ENCODE results near the gene CBX2. TPM values are rescaled to one million over a fixed set of nuclear protein-coding genes. Genes with fewer than 3 reads are reported as not detected.
"Not testable (repeated sequence)": the region's sequence is repeated elsewhere in the genome, so short reads cannot be mapped to it uniquely, and the experiment has no call there.

CBX2 gene
- total RNA-seq, 1 donor from 2014 or later: 19.9 TPM

DNA sequence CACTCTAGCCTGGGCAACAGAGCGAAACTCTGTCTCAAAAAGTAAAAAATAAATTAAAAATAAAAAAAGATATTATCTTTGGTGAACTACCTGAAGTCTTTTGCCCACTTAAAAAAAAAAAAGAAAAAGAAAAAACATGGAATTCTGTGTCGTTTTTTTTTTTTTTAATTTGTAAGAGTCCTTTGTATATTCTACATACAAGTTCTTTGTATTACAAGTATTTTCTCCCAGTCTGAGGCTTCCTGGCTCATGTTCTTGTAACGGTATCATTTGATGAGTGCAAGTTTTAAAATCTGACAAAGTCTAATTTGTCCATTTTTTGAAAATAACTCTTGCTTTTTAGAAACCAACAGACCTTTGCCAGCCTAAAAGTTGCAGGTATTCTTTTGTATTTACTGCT, 12.2 kb upstream of the CBX2 start:
- DNase-seq (ENCODE audit: extremely low read depth, low read depth, low spot score): no peak

DNA sequence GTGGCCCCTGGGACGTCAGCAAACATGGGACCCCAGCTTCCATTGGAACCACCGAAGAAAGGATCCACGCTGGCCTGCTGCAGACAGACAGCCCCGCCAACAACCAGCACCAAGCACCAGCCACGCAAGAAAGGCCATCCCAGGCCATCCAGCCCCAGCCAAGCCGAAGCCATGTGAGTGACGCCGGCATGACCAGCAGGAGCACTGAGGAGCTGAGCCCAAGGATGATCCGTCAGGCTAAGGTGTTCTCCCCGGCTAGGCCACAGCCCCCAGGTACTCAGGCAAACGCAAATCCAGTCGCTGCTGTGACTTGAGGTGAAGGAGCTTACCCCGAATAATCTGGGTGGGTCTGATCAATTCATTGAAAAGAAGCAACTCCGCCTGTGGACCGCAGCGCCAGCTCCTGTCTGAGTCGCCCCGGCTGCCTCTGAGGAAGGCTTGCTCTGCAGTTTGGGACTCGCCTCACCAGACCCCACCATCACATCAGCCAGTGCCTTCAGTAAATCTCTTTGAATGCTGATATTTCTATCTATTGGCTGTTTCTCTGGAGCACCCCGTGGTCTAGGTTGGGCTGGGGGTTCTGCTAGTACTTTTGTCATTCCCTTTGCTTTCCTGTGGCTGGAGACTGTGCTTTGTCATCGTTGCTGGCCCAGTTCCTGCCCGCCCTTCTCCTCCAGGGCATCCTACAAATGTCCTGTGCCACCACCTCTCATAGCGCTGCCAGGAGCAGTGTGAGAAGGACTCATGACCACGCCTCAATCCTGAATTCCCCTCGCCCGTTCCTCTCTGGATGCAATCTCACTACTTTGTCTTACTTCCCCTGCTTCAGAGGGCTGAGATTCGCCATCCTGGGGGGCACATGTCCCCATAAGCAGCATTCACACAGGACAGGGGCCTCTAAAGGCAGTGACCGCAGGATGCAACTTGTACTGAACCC, 8.1 kb upstream of the CBX2 start:
- DNase-seq (ENCODE audit: extremely low read depth, low read depth, low spot score): no peak

DNA sequence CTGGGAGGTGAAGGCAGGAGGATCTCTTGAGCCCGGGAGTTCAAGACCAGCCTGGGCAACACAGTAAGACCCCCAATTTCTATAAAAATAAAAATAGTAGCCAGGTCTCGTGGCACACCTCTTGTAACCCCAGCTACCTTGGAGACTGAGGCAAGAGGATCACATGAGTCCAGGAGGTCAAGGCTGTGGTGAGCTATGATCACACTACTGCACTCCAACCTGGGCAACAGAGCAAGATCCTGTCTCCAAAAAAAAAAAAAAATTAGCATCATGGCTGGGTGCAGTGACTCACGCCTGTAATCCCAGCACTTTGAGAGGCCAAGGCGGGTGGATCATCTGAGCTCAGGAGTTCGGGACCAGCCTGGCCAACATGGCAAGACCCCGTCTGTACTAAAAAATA, 6.7 kb upstream of the CBX2 start:
- DNase-seq (ENCODE audit: extremely low read depth, low read depth, low spot score): no peak

- not testable (repeated sequence) for DNase-seq (ENCODE audit: extremely low read depth, low read depth, low spot score)
Observed at GRCh38 chr17:79772726-79773125, 5.2 kb upstream of the CBX2 start.

- DNase-seq (ENCODE audit: extremely low read depth, low read depth, low spot score): no peak
Observed at GRCh38 chr17:79774561-79774975, 3.4 kb upstream of the CBX2 start.

DNA sequence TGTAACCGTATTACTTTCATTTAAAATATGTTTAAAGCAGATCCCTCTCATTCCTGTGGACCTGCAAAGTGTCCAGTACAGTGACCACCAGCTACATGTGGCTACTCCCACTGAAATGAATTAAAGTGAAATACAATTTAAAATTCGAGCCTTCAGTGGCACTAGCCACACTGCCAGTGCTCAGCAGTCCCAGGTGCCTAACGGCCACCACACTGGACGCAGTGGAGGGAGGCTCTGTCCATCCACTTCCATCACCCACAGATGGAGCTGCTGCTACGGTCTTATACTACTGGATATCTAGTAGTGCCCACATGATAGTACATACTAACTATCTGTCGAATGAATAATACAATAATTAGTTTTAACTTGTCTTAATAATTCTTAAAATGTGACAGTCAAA, 2.3 kb upstream of the CBX2 start:
- DNase-seq (ENCODE audit: extremely low read depth, low read depth, low spot score): no peak

- no peak for DNase-seq (ENCODE audit: extremely low read depth, low read depth, low spot score)
Observed at GRCh38 chr17:79776376-79777119, 1.4 kb upstream of the CBX2 start.

DNA sequence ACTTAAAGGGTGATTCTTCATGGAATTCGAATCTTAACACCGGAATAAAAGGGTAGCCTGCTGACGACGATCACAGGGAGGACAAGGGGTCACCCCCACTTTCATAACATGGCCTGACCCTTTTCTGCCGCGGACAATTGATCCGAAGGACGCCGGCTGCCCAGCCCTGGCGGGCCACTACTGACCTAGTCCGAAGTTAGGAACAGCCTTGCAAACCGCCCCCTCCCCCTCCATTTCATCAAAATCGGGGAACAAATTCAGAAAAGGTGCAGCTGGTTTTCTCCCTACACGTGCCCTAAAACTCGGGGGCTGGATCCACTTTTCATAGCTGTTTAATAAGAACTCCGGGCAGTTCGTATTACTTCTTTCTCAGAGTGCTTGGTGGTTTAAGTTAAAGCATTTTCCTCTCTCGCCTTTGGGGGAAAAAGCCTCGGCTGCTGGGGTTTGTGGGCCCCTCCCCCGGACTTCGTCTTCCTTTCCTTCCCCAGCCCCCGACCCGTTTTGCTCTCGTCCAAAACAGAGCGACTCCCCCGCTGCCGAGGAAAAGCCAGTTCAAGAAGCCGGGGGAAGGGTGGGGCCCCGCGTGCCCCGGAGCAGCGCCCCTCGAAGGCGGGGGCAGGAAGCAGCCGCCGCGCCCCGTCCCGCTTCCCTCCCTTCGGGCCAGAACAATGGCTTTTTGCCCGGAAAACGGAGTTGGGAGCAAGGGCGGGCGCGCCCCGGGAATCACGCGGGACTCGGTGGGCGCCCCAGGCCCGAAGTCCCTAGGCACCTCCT, 641 bp upstream of the CBX2 start:
- no peak for DNase-seq (ENCODE audit: extremely low read depth, low read depth, low spot score)

DNA sequence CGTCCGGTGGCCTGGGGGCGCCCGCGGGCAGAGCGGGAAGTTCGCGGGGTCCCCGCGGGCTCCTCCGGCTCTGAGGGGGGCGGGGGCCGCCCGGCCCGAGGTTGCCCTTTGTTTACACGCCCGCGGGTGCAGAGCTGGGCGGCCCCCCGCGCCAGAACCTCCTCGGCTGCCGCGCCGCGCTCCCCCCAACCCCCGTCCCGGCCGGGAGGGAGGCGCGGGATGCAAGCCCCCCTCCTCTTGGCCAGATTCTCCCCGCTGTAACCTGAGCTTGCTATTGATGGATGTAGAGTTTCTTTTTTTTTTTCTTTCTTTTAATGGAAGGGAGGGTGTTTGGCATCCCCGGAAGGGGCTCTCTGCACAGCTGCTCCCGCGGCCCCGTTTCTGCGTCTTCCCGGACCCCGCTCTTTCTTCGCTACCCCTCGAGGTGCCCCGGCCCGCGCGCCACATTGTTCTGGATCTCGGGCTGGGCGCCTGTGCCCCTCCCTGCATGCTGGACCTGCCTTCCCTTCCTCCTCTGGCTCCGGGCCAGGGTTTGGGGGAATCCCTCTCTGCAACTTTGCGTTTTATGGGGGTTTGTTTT, 646 bp downstream of the CBX2 start:
- no peak for DNase-seq (ENCODE audit: extremely low read depth, low read depth, low spot score)

GRCh38 chr17:79779084-79779529, 1.2 kb downstream of the CBX2 start:
- no peak for DNase-seq (ENCODE audit: extremely low read depth, low read depth, low spot score)

DNA sequence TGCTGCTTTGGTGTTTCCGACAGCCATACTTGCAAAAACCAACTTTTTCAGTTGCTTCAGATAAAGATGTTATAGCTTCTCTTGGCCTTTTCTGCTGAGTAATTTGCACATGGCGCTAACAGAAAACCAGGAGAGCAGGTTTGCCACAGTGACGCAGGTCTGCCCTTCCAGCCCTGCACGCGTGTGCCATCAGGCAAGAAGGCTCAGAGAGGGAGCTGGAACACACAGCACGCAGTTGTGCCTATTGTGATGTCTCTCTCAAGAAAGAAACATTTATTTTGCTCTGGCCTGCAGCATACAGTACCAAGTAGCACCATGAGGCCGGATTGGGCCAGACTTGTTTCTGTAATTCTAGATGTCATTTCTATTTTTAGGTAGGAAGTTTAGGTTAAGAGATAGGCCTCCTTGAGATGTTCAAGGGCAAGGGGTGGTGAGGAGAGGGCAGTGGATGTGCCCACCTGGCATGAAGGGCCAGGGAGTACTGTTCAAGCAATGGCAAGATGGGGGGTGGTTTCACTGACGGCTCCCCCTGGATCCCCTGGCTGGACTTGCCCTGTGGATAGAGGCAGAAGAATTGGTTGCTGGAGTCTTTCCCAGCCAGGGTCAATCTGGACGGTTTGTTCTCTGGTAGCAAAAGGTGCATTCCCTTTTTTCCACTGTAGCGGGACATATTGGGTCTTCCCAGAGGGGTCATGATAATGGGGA, 1.9 kb downstream of the CBX2 start:
- no peak for DNase-seq (ENCODE audit: extremely low read depth, low read depth, low spot score)

DNA sequence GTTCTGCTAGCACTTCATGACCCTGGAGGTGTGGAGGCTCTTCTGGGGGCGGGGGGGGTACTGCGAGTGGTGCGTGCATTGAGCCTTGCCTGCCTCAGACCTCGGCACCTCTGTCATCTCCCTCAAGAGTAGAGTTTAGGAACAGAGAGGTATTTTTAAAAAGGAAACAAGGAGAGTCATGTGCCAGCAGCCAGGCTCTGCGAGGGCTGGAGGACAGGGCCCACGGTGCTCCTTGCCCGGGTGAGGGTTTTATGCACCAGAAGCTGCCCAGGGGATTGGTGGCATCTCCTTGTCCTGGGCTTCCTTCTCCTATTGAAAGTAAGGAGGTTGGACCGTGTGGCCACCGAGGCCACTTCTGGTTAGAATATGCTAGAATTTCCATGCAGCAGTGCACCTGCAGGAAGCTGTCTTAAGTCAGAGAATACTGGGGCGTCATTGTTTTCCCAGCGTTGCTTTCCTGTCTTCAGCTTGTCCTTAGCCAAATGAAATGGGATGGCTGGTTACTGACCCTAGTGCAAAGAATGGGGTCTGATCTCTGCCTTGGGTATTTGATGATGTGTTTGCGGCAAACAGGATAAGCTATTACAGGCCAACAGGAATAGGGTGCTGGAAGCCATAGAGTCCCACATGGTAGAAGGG, 3.2 kb downstream of the CBX2 start:
- no peak for DNase-seq (ENCODE audit: extremely low read depth, low read depth, low spot score)

DNA sequence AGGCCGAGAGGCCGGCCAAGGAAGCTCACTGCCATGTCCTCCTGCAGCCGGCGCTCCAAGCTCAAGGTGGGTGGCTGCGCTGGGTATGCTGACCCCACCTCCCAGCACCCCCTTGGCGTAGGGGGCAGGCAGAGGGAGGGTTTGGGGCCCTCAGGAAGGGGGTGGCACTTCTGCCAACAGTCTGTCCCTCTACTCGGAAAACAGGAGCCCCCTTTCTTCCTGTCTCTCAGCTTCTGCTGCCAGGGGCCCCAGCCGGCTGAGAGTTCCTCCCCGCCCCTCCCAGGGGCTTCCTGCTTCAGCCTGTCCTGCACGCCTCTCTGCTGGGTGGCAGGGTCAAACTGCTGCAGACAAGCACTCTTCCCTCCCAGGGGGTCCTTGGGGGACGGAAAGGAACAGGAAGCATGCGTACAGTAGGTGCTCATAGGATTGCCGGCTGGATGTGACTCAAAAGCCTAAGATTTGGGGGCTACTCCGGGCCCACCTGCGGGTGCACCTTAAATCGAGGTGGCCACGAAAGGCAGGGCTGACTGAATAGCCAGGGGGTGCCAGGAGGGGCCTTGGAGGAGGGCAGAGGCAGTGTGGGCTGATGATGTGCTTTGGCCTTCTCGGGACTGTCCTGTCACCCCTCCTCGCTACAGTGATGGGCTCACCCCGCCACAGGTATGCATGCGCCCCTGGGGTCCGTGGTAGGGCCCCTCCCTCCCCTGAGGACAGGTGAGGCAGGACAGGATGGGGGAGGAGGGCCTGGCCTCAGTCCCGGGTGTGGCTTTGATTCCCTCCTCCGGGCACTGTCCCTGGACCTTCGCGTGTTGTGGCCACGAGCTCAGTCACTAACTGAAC, 4.0 kb downstream of the CBX2 start:
- DNase-seq (ENCODE audit: extremely low read depth, low read depth, low spot score): no peak

DNA sequence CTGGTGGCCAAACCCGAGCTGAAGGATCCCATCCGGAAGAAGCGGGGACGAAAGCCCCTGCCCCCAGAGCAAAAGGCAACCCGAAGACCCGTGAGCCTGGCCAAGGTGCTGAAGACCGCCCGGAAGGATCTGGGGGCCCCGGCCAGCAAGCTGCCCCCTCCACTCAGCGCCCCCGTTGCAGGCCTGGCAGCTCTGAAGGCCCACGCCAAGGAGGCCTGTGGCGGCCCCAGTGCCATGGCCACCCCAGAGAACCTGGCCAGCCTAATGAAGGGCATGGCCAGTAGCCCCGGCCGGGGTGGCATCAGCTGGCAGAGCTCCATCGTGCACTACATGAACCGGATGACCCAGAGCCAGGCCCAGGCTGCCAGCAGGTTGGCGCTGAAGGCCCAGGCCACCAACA, 5.9 kb downstream of the CBX2 start:
- no peak for DNase-seq (ENCODE audit: extremely low read depth, low read depth, low spot score)

DNA sequence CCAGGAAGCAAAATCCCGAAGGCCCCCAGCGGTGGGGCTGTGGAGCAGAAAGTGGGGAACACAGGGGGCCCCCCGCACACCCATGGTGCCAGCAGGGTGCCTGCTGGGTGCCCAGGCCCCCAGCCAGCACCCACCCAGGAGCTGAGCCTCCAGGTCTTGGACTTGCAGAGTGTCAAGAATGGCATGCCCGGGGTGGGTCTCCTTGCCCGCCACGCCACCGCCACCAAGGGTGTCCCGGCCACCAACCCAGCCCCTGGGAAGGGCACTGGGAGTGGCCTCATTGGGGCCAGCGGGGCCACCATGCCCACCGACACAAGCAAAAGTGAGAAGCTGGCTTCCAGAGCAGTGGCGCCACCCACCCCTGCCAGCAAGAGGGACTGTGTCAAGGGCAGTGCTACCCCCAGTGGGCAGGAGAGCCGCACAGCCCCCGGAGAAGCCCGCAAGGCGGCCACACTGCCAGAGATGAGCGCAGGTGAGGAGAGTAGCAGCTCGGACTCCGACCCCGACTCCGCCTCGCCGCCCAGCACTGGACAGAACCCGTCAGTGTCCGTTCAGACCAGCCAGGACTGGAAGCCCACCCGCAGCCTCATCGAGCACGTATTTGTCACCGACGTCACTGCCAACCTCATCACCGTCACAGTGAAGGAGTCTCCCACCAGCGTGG, 6.5 kb downstream of the CBX2 start:
- DNase-seq (ENCODE audit: extremely low read depth, low read depth, low spot score): no peak

DNA sequence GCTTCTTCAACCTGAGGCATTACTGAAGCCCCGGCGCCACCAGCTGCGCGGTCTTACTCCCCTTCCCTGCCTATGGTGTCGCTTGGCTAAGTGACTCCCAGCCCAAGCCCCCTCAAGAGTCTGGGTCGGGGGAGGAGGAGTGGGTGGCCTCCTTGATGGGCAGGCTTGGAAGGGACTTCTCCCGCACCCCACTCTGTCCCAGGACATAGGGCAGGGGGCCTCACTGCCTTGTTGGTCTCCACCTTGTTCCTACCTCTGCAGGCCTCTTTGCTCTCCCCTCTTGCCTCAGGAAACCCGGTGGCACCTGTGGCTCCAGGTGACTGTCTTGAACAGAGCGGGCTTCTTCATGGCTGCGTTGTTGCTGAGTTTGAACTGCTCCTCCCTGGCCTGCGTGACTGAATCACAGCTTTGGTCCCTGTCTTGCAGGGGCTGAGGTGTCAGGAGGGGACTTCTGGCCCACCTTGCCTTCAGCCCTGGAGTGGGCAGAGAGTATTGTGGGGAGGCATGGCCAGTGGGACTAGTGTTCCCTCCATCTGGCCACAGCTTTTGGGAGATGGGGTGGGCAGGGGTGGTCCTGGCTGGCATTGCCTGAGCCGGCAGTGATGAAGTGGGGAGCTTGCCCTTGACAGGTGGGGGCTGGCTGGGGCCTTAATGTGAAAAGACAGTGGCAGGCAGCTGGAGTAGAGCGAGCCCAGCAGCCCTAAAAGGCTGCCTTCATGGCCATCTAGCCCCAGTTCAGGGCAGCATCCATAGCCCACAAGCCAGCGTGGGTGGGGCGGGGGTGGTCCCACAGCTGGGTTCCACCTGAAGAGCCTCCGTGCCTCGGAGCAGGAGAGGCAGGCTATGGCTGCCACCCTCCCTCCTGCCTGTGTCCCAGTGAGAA, 7.3 kb downstream of the CBX2 start:
- DNase-seq (ENCODE audit: extremely low read depth, low read depth, low spot score): no peak

Measured in glomerular endothelial cell (primary cell).